Measurements from ENCODE around the gene TNFRSF21. TPM values are rescaled to one million over a fixed set of nuclear protein-coding genes. Genes with fewer than 3 reads are reported as not detected.
A peak's percentile ranks its signal among the peaks of the same experiment; 100 is the strongest.
"Not testable (repeated sequence)": the region's sequence is repeated elsewhere in the genome, so short reads cannot be mapped to it uniquely, and the experiment has no call there.

TNFRSF21 gene
- total and polyA plus RNA-seq, 5 donors: 4.5 to 9.1 (median 5.6) TPM

- H3K27me3 ChIP-seq (ENCODE audit: control insufficient read depth, insufficient read depth): no peaks in the 10 kb centered on the region
- H3K4me1 ChIP-seq (ENCODE audit: control insufficient read depth, insufficient read depth, low read length): no peaks in the 10 kb centered on the region
- DNase-seq: no peak
- H3K27ac ChIP-seq (ENCODE audit: low read length): no peak overlapping the region
- ATAC-seq: no peak
- intact Hi-C loops (cut with DNase I): no loop called here
- H3K4me3 ChIP-seq (ENCODE audit: low read length): no peak overlapping the region
- WGBS: 80% methylated on average over 5 of the region's 5 CpGs
- no peaks in the 10 kb centered on the region for H3K9me3 ChIP-seq (ENCODE audit: control insufficient read depth, low read length)
Observed at GRCh38 chr6:47348316-47348863, 38.7 kb upstream of the TNFRSF21 start.

- DNase-seq: no peak
- H3K4me3 ChIP-seq (ENCODE audit: low read length): no peak overlapping the region
- no peak overlapping the region for H3K27ac ChIP-seq (ENCODE audit: low read length)
- no peaks in the 10 kb centered on the region for H3K9me3 ChIP-seq (ENCODE audit: control insufficient read depth, low read length)
- ATAC-seq: no peak
- no peaks in the 10 kb centered on the region for H3K27me3 ChIP-seq (ENCODE audit: control insufficient read depth, insufficient read depth)
- 86% methylated on average over 4 of the region's 4 CpGs for WGBS
- no peaks in the 10 kb centered on the region for H3K4me1 ChIP-seq (ENCODE audit: control insufficient read depth, insufficient read depth, low read length)
- intact Hi-C loops (cut with DNase I): no loop called here
Observed at GRCh38 chr6:47345761-47346160, 36.1 kb upstream of the TNFRSF21 start.

GRCh38 chr6:47344022-47344421 is 34.3 kb upstream of the TNFRSF21 start:
- H3K27ac ChIP-seq (ENCODE audit: low read length): no peak overlapping the region
- no peaks in the 10 kb centered on the region for H3K9me3 ChIP-seq (ENCODE audit: control insufficient read depth, low read length)
- no peak overlapping the region for H3K4me3 ChIP-seq (ENCODE audit: low read length)
- no peaks in the 10 kb centered on the region for H3K4me1 ChIP-seq (ENCODE audit: control insufficient read depth, insufficient read depth, low read length)
- no peaks in the 10 kb centered on the region for H3K27me3 ChIP-seq (ENCODE audit: control insufficient read depth, insufficient read depth)
- DNase-seq (no peak), ATAC-seq (no peak)
- WGBS: 10% methylated on average over 1 of the region's 1 CpG
- intact Hi-C loops (cut with DNase I): no loop called here

GRCh38 chr6:47343600-47343999 is 33.9 kb upstream of the TNFRSF21 start:
- WGBS: 55% methylated on average over 4 of the region's 4 CpGs
- peak in 1 of 2 donors; percentile 36 for ATAC-seq
- Histone ChIP-seq H3K27me3 (ENCODE audit: control insufficient read depth, insufficient read depth) (no peaks in the 10 kb centered on the region), H3K4me1 (ENCODE audit: control insufficient read depth, insufficient read depth, low read length) (no peaks in the 10 kb centered on the region), H3K4me3 (ENCODE audit: low read length) (no peak overlapping the region), H3K9me3 (ENCODE audit: control insufficient read depth, low read length) (no peaks in the 10 kb centered on the region), H3K27ac (ENCODE audit: low read length) (no peak overlapping the region)
- no peak for DNase-seq
- intact Hi-C loops (cut with DNase I): no loop called here

- 77% methylated on average over 8 of the region's 8 CpGs for WGBS
- Histone ChIP-seq H3K27me3 (ENCODE audit: control insufficient read depth, insufficient read depth) (no peaks in the 10 kb centered on the region), H3K4me3 (ENCODE audit: low read length) (no peak overlapping the region), H3K27ac (ENCODE audit: low read length) (no peak overlapping the region), H3K4me1 (ENCODE audit: control insufficient read depth, insufficient read depth, low read length) (no peaks in the 10 kb centered on the region), H3K9me3 (ENCODE audit: control insufficient read depth, low read length) (no peaks in the 10 kb centered on the region)
- intact Hi-C loops (cut with DNase I): no loop called here
- ATAC-seq (no peak), DNase-seq (no peak)
Observed at GRCh38 chr6:47342824-47343223, 33.1 kb upstream of the TNFRSF21 start.

GRCh38 chr6:47337519-47337918 is 27.8 kb upstream of the TNFRSF21 start:
- ATAC-seq: no peak

GRCh38 chr6:47336334-47336733 is 26.6 kb upstream of the TNFRSF21 start:
- Histone ChIP-seq H3K27ac (ENCODE audit: low read length) (no peak overlapping the region), H3K4me1 (ENCODE audit: control insufficient read depth, insufficient read depth, low read length) (no peaks in the 10 kb centered on the region), H3K9me3 (ENCODE audit: control insufficient read depth, low read length) (no peaks in the 10 kb centered on the region), H3K4me3 (ENCODE audit: low read length) (no peak overlapping the region), H3K27me3 (ENCODE audit: control insufficient read depth, insufficient read depth) (no peaks in the 10 kb centered on the region)
- intact Hi-C loops (cut with DNase I): no loop called here
- ATAC-seq: no peak
- no peak for DNase-seq

More at GRCh38 chr6:47337519-47337918, 27.8 kb upstream of the TNFRSF21 start:
- WGBS: 68% methylated on average over 2 of the region's 2 CpGs
- Histone ChIP-seq H3K4me3 (ENCODE audit: low read length) (no peak overlapping the region), H3K4me1 (ENCODE audit: control insufficient read depth, insufficient read depth, low read length) (no peaks in the 10 kb centered on the region), H3K9me3 (ENCODE audit: control insufficient read depth, low read length) (no peaks in the 10 kb centered on the region), H3K27me3 (ENCODE audit: control insufficient read depth, insufficient read depth) (no peaks in the 10 kb centered on the region), H3K27ac (ENCODE audit: low read length) (no peak overlapping the region)
- intact Hi-C loops (cut with DNase I): no loop called here
- no peak for DNase-seq

- Histone ChIP-seq H3K4me1 (ENCODE audit: control insufficient read depth, insufficient read depth, low read length) (no peaks in the 10 kb centered on the region), H3K4me3 (ENCODE audit: low read length) (no peak overlapping the region), H3K9me3 (ENCODE audit: control insufficient read depth, low read length) (no peaks in the 10 kb centered on the region), H3K27me3 (ENCODE audit: control insufficient read depth, insufficient read depth) (no peaks in the 10 kb centered on the region), H3K27ac (ENCODE audit: low read length) (no peak overlapping the region)
- intact Hi-C loops (cut with DNase I): no loop called here
- DNase-seq (no peak), ATAC-seq (no peak)
- WGBS: 62% methylated on average over 6 of the region's 6 CpGs
Observed at GRCh38 chr6:47335466-47335865, 25.8 kb upstream of the TNFRSF21 start.

- ATAC-seq: no peak
- no peaks in the 10 kb centered on the region for H3K9me3 ChIP-seq (ENCODE audit: control insufficient read depth, low read length)
- H3K4me3 ChIP-seq (ENCODE audit: low read length): no peak overlapping the region
- no peak for DNase-seq
- no peaks in the 10 kb centered on the region for H3K4me1 ChIP-seq (ENCODE audit: control insufficient read depth, insufficient read depth, low read length)
- H3K27me3 ChIP-seq (ENCODE audit: control insufficient read depth, insufficient read depth): no peaks in the 10 kb centered on the region
- H3K27ac ChIP-seq (ENCODE audit: low read length): no peak overlapping the region
- intact Hi-C loops (cut with DNase I): no loop called here
Observed at GRCh38 chr6:47334334-47334733, 24.6 kb upstream of the TNFRSF21 start.

- H3K9me3 ChIP-seq (ENCODE audit: control insufficient read depth, low read length); H3K27ac ChIP-seq (ENCODE audit: low read length); H3K4me3 ChIP-seq (ENCODE audit: low read length); H3K27me3 ChIP-seq (ENCODE audit: control insufficient read depth, insufficient read depth); ATAC-seq; intact Hi-C loops (cut with DNase I); H3K4me1 ChIP-seq (ENCODE audit: control insufficient read depth, insufficient read depth, low read length); DNase-seq: not testable (repeated sequence)
- 90% methylated on average over 3 of the region's 3 CpGs for WGBS
Observed at GRCh38 chr6:47328606-47329005, 18.9 kb upstream of the TNFRSF21 start.

GRCh38 chr6:47328139-47328538 is 18.4 kb upstream of the TNFRSF21 start:
- 72% methylated on average over 4 of the region's 4 CpGs for WGBS
- intact Hi-C loops (cut with DNase I): not testable (repeated sequence)

GRCh38 chr6:47323887-47324286 is 14.2 kb upstream of the TNFRSF21 start:
- no peak for ATAC-seq
- no peaks in the 10 kb centered on the region for H3K4me1 ChIP-seq (ENCODE audit: control insufficient read depth, insufficient read depth, low read length)

More at GRCh38 chr6:47328139-47328538, 18.4 kb upstream of the TNFRSF21 start:
- not testable (repeated sequence) for H3K4me3 ChIP-seq (ENCODE audit: low read length); H3K27me3 ChIP-seq (ENCODE audit: control insufficient read depth, insufficient read depth); H3K27ac ChIP-seq (ENCODE audit: low read length); DNase-seq; H3K4me1 ChIP-seq (ENCODE audit: control insufficient read depth, insufficient read depth, low read length); H3K9me3 ChIP-seq (ENCODE audit: control insufficient read depth, low read length); ATAC-seq

More at GRCh38 chr6:47323887-47324286, 14.2 kb upstream of the TNFRSF21 start:
- 69% methylated on average over 1 of the region's 1 CpG for WGBS
- Histone ChIP-seq H3K9me3 (ENCODE audit: control insufficient read depth, low read length) (no peaks in the 10 kb centered on the region), H3K4me3 (ENCODE audit: low read length) (no peak overlapping the region), H3K27ac (ENCODE audit: low read length) (no peak overlapping the region), H3K27me3 (ENCODE audit: control insufficient read depth, insufficient read depth) (no peaks in the 10 kb centered on the region)
- no peak for DNase-seq
- intact Hi-C loops (cut with DNase I): no loop called here
